Subcutaneous abdominal adipose tissue (tissue), 5 donors: ENCODE measurements around the gene HPCAL1.

Experiments
- H3K27ac ChIP-seq: one replicate; pipeline ENCODE4 v1.7.0; 2013; ENCODE audit warnings: low read depth, mild to moderate bottlenecking, inconsistent platforms, low read length, moderate library complexity
- H3K27me3 ChIP-seq, 5 donors: one replicate each; pipeline ENCODE4 v1.7.0; 2013; ENCODE audit warnings: low read length in 5 of 5, inconsistent platforms in 1 of 5; ENCODE audit not compliant: control insufficient read depth in 5 of 5, insufficient read depth in 4 of 5
- H3K36me3 ChIP-seq, 5 donors: one replicate each; pipeline ENCODE4 v1.7.0; 2013; ENCODE audit warnings: low read length in 5 of 5; ENCODE audit not compliant: control insufficient read depth in 5 of 5, insufficient read depth in 5 of 5
- H3K4me1 ChIP-seq, 5 donors: one replicate each; pipeline ENCODE4 v1.7.0; 2013; ENCODE audit warnings: low read length in 5 of 5, mild to moderate bottlenecking in 3 of 5, moderate library complexity in 1 of 5; ENCODE audit not compliant: control insufficient read depth in 5 of 5, insufficient read depth in 5 of 5
- H3K4me3 ChIP-seq, 5 donors: one replicate each; pipeline ENCODE4 v1.7.0; 2013; ENCODE audit warnings: low read length in 5 of 5, low read depth in 1 of 5
- H3K9ac ChIP-seq, 5 donors: one replicate each; pipeline ENCODE4 v1.7.0; 2013; ENCODE audit warnings: low read length in 5 of 5, mild to moderate bottlenecking in 4 of 5, moderate library complexity in 3 of 5
- H3K9me3 ChIP-seq, 5 donors: one replicate each; pipeline ENCODE4 v1.7.0; 2013; ENCODE audit warnings: low read length in 5 of 5; ENCODE audit not compliant: control insufficient read depth in 5 of 5
- donor health status: healthy.
- donor health status: healthy.
- donor health status: healthy.
- donor health status: healthy.
- donor health status: healthy.

HPCAL1 gene

DNA sequence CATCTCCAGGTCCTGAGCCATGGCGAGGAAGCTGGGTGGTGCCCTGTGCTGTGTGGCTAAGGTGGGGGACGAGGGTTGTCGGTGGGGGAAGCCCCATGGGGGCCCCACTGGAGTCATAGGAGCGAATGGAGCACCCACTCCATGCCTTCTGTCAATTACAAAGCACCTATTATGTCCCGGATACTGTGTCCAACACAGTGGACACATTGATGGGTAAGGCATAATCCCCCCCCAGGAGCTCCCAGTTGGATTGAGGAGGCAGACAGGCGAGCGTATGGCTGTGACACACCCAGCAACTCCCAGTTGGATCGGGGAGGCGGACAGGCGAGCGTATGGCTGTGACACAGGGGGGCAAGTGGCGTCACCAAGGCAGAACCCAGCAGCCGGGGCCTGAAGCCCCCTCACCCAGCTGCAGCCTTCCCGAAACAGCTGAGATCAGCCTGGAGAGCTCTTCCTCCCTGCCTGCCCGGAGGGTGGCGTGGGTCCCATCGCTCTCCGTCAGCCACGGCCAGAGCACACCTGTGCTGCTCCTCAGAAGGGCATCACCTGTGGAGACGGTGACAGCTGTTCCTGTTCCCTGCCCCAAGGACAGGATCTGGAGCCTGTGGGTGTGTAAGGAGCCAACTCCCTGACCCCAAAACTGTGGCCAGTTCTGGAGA lies 69.6 kb downstream of the HPCAL1 start:
- Histone ChIP-seq H3K4me1 (peaks cover 0 to 10% (median 0%) of the 10 kb centered on the region in 5 donors), H3K27me3 (no peaks in the 10 kb centered on the region), H3K27ac (no peak overlapping the region), H3K9me3 (no peaks in the 10 kb centered on the region), H3K4me3 (no peak overlapping the region), H3K36me3 (peaks cover 0 to 2% (median 0%) of the 10 kb centered on the region in 5 donors), H3K9ac (no peak overlapping the region)

DNA sequence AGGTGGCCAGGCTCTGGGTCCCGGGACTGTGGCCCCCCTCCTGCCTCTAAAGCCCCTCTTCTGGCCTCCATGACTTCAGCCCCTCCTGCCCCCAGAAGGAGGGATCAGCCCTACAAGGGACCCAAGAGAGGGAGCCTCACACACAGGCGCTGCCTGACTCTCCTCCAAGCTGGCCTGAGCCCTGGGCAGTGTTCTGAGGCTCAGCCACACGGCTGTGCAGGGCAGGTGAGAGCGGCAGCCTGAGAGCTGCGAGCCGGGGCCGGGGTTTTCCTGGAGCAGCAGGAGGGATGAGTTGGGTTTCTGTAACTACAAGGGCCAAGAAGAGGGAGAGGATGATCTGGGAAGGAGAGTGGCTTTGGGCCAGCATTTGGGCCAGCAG lies 70.1 kb downstream of the HPCAL1 start:
- Histone ChIP-seq H3K9ac (no peak overlapping the region), H3K27ac (no peak overlapping the region), H3K4me3 (no peak overlapping the region), H3K4me1 (peaks cover 0 to 10% (median 0%) of the 10 kb centered on the region in 5 donors), H3K36me3 (peaks cover 0 to 2% (median 0%) of the 10 kb centered on the region in 5 donors), H3K27me3 (no peaks in the 10 kb centered on the region), H3K9me3 (no peaks in the 10 kb centered on the region)

DNA sequence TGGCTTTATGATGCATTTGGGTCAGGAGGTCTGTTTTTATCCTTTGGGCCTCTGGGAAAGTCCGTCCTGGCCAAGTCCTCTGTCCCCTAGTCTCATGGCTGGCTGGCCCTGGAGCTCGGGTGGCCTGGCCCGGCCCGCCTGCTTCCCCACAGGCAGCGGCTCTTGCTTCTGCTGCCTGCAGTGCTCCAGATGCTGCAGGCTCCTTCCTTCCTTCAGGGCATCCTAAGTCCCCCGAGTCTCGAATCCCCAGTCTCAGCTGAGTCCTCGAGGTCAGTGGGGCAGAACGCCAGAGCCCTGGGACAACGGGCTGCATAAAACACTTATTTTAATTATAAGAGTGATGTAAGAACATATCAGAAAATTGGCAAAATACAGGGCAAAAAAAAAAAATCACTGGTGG lies 71.2 kb downstream of the HPCAL1 start:
- Histone ChIP-seq H3K27me3 (no peaks in the 10 kb centered on the region), H3K4me3 (no peak overlapping the region), H3K9ac (no peak overlapping the region), H3K4me1 (peaks cover 0 to 10% (median 0%) of the 10 kb centered on the region in 5 donors), H3K36me3 (peaks cover 0 to 2% (median 0%) of the 10 kb centered on the region in 5 donors), H3K27ac (no peak overlapping the region), H3K9me3 (no peaks in the 10 kb centered on the region)

DNA sequence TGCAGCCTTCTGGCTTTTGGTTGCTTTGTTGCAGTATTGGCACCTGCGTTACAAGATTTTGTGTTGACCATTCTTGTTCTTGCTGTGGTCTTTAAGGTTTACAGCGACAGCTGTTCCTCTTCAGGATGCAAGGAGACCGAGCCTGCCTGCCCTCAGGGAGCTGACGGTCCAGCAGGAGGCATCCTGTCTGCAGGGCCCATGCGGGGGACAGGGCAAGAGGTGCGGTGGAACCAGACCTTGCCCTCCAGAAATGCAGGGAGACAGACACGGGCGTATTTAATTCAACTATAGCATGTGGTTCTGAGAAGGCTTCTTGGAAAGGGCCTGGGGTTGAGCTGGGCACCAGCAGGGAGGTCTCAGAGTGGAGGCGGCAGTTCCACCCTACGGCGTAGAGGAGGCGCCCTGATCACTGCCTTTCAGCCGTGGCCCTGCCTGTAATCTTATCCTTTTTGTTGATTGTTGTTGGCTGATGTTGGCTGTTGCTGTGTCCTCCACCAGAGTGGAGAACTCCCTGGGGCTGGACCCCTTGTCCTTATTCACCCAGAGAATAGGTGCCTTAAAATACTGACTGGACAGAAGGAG lies 71.7 kb downstream of the HPCAL1 start:
- Histone ChIP-seq H3K4me3 (no peak overlapping the region), H3K27ac (no peak overlapping the region), H3K36me3 (peaks cover 0 to 2% (median 0%) of the 10 kb centered on the region in 5 donors), H3K27me3 (no peaks in the 10 kb centered on the region), H3K9ac (no peak overlapping the region), H3K9me3 (no peaks in the 10 kb centered on the region), H3K4me1 (peaks cover 0 to 10% (median 0%) of the 10 kb centered on the region in 5 donors)

DNA sequence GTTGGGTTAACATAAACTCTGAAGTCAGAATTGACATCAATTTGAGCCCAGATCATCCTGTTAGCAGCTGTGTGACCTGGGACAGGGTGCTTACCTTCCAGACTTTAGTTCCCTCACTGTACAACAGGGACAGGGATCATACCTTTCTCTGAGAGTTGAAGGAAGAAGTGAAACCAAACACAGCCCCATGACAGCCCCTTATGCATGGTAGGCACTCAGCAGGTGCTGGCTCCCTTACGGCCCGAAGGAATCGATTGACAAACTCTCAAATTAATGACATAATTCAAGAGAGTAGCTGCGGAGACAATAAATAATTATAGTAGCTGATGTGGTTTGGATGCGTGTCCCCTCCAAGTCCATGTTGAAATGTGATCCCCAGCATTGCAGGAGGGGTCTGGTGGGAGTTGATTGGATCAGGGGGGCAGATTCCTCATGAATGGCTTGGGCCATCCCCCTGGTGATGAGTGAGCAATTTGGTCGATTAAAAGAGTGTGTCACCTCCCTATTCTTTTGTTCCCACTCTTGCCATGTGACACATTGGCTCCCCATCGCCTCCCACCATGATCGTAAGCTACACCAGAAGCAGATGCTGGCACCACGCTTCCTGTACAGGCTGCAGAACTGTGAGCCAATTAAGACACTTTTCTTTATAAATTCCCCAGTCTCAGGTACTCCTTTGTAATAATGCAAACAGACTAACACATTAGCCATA lies 73.0 kb downstream of the HPCAL1 start:
- H3K4me3 ChIP-seq, result no peak overlapping the region
- peaks cover 2 to 15% (median 8%) of the 10 kb centered on the region in 5 donors for H3K4me1 ChIP-seq
- H3K27me3 ChIP-seq, result peaks cover 0 to under 1% (median 0%) of the 10 kb centered on the region in 5 donors
- peaks cover 0 to 2% (median 0%) of the 10 kb centered on the region in 5 donors for H3K36me3 ChIP-seq
- H3K9ac ChIP-seq, result no peak overlapping the region
- no peak overlapping the region for H3K27ac ChIP-seq
- no peaks in the 10 kb centered on the region for H3K9me3 ChIP-seq

DNA sequence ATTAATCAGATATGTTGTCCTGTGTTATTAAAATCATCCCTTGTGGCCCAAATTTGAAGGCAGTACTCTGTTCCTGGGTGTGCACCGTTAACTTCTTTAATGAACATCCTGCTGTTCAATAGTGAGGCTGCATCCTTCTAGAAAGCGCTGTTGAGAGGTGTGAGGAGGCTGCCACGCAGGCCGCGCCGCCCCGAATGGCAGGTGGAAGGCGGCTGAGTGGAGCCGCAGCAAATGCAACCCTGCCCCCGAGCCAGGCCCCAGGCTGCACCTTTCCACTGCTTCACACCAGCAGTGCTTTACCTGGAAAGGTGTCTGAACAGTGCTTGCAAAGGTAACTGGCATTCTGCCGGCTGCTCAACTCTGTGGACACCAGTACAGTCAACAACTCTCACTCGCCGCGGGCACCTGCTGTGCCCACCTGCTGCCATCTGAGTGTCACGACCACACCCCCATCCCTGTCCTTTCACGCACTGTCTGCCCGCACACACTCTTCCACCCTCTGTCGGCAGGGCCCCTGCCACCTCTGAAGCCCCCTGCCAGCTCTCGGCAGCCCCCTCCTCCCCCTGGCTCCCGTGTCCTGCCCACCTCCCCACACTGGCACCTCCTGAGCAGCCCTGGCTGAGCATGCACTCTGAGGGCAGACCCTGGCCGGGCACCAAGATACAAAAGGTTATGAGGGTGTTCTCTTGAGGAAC lies 74.5 kb downstream of the HPCAL1 start:
- H3K4me1 ChIP-seq, result peaks cover 7 to 26% (median 11%) of the 10 kb centered on the region in 5 donors
- no peak overlapping the region for H3K4me3 ChIP-seq
- no peak overlapping the region for H3K9ac ChIP-seq
- H3K36me3 ChIP-seq, result peaks cover 0 to 2% (median 0%) of the 10 kb centered on the region in 5 donors
- H3K9me3 ChIP-seq, result no peaks in the 10 kb centered on the region
- no peak overlapping the region for H3K27ac ChIP-seq
- peaks cover 0 to 3% (median 0%) of the 10 kb centered on the region in 5 donors for H3K27me3 ChIP-seq

DNA sequence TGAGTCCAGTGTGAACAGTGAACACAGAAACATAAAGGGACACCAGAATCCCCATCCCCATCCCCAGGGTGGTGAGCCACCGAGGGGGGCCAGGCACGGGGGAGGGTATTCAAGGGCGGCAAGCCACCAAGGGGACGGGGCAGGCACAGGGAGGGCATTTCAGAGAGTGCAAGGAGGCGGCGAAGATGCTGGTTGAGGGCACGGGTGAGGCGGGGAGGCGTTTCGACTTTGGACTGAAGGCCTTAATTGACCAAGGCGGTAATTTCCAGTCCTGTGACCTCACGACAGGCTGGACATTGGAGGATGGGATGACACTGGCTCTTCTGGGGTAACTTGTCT lies 75.0 kb downstream of the HPCAL1 start:
- peaks cover 7 to 31% (median 16%) of the 10 kb centered on the region in 5 donors for H3K4me1 ChIP-seq
- no peak overlapping the region for H3K4me3 ChIP-seq
- no peaks in the 10 kb centered on the region for H3K9me3 ChIP-seq
- no peak overlapping the region for H3K9ac ChIP-seq
- peaks cover 0 to 2% (median 0%) of the 10 kb centered on the region in 5 donors for H3K36me3 ChIP-seq
- no peak overlapping the region for H3K27ac ChIP-seq
- H3K27me3 ChIP-seq, result peaks cover 0 to 3% (median under 1%) of the 10 kb centered on the region in 5 donors

DNA sequence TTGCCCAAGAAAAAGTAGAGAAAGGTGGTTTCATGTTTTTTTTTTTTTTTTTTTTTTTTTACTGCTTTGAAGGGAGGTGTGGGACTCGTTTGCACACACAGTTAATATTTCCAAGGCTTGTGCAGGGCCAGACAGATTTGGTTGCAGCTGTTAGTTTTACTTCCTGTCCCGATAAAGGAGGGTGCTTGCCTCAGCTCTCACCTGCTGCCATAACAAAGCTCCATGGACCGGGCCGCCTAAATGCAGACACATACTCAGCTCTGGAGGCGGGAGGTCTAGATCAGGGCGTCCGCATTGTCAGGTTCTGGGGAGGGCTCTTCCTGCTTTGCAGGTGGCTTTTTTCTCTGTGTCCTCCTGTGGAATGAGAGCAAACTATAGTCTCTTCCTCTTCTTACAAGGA lies 75.5 kb downstream of the HPCAL1 start:
- H3K9ac ChIP-seq, result no peak overlapping the region
- H3K4me1 ChIP-seq, result peaks cover 9 to 36% (median 21%) of the 10 kb centered on the region in 5 donors
- no peaks in the 10 kb centered on the region for H3K9me3 ChIP-seq
- H3K4me3 ChIP-seq, result no peak overlapping the region
- peaks cover 0 to 2% (median 0%) of the 10 kb centered on the region in 5 donors for H3K36me3 ChIP-seq
- H3K27ac ChIP-seq, result no peak overlapping the region
- H3K27me3 ChIP-seq, result peaks cover 0 to 3% (median 2%) of the 10 kb centered on the region in 5 donors

DNA sequence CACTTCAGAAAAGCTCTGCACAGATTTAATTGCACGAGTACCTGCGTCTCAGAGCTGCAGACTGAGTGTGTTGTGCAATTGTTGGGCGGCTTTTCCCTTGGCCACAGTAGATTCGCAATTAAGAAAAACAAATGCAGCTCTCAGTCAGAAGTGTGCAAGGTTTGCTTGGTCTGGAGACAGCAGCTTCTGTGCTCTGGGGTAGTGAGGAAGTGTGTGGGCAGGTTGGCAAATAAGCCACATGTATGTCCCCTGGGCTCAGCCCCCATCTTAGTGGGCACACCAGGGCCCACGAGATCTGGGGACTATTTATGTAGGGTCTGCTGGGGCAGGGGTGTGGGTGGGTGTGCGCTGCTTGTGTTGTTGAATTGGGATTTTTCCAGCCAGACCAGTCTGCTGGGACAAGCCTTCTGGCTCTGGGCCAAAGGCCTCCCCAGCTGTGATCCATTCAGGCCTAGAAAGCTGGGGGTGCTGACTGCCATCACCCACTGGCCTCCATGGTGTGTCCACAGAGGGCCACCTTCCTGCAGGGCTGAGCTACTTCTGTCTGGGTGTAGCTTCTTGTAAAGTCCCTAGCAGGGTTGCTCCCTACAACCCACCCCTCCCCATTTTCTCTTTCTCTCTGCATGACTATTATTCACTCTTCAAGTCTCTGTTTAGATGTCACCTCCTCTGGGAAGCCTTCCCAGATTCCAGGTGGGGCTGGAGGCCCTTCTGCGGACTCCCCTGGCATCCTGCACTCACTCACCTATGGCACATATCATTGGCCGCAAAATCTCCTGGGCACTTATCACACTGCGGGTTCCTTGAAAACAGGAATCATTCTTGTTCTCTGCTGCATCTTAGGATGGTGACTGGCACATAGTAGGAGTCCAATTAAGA lies 77.6 kb downstream of the HPCAL1 start:
- Histone ChIP-seq H3K36me3 (no peaks in the 10 kb centered on the region), H3K27ac (no peak overlapping the region)

More for the DNA sequence above, 77.6 kb downstream of the HPCAL1 start:
- no peak overlapping the region for H3K9ac ChIP-seq
- H3K27me3 ChIP-seq, result peaks cover 0 to 6% (median 3%) of the 10 kb centered on the region in 5 donors
- no peak overlapping the region for H3K4me3 ChIP-seq
- peaks cover 9 to 46% (median 26%) of the 10 kb centered on the region in 5 donors for H3K4me1 ChIP-seq
- H3K9me3 ChIP-seq, result no peaks in the 10 kb centered on the region
